Measurements from ENCODE around the gene NADSYN1. TPM values are rescaled to one million over a fixed set of nuclear protein-coding genes. Genes with fewer than 3 reads are reported as not detected.

The NADSYN1 gene
- total RNA-seq, 1 experiment from 2014 or later, result 58.2 TPM

DNA sequence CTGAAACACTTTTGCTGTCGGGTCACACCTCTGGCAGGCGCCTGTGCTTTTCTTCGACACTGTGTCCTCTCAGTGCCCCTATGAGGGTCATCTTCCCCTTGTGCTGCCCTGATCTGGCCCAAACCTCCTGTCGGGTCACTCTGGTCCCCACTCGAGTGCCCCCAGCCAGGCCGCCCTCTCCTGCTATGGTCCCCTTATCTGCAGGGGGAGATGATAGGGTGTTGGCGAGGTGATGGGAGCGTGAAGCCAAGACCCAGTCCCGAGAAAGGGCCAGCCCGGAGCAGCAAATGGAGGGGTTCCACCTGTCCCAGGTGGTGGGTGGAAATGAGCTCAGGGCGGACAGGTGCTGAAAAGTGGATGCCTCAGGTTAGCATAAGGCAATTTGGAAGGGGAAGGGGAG, 9.7 kb downstream of the NADSYN1 start (continued):
- TF ChIP-seq, protein P1, sequence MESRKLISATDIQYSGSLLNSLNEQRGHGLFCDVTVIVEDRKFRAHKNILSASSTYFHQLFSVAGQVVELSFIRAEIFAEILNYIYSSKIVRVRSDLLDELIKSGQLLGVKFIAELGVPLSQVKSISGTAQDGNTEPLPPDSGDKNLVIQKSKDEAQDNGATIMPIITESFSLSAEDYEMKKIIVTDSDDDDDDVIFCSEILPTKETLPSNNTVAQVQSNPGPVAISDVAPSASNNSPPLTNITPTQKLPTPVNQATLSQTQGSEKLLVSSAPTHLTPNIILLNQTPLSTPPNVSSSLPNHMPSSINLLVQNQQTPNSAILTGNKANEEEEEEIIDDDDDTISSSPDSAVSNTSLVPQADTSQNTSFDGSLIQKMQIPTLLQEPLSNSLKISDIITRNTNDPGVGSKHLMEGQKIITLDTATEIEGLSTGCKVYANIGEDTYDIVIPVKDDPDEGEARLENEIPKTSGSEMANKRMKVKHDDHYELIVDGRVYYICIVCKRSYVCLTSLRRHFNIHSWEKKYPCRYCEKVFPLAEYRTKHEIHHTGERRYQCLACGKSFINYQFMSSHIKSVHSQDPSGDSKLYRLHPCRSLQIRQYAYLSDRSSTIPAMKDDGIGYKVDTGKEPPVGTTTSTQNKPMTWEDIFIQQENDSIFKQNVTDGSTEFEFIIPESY (IDR thresholded peaks at IDR 0.05; ENCODE audit: extremely low read depth, insufficient replicate concordance, low read length), result no peak
- TF ChIP-seq, protein P2, sequence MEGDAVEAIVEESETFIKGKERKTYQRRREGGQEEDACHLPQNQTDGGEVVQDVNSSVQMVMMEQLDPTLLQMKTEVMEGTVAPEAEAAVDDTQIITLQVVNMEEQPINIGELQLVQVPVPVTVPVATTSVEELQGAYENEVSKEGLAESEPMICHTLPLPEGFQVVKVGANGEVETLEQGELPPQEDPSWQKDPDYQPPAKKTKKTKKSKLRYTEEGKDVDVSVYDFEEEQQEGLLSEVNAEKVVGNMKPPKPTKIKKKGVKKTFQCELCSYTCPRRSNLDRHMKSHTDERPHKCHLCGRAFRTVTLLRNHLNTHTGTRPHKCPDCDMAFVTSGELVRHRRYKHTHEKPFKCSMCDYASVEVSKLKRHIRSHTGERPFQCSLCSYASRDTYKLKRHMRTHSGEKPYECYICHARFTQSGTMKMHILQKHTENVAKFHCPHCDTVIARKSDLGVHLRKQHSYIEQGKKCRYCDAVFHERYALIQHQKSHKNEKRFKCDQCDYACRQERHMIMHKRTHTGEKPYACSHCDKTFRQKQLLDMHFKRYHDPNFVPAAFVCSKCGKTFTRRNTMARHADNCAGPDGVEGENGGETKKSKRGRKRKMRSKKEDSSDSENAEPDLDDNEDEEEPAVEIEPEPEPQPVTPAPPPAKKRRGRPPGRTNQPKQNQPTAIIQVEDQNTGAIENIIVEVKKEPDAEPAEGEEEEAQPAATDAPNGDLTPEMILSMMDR (IDR thresholded peaks at IDR 0.05 in 2 of 3, conservative IDR thresholded peaks at IDR 0.05 in 1 of 3; ENCODE audit: borderline replicate concordance in 1 of 3, insufficient read depth in 1 of 3, low read depth in 2 of 3, low read length in 2 of 3), result no peak
- TF ChIP-seq EGR1 (IDR thresholded peaks at IDR 0.05; ENCODE audit: low read depth) (no peak), ELF1 (IDR thresholded peaks at IDR 0.05; ENCODE audit: borderline replicate concordance, low read depth) (no peak), SIN3A (IDR thresholded peaks at IDR 0.05; ENCODE audit: low read depth) (no peak), SRF (IDR thresholded peaks at IDR 0.05; ENCODE audit: low read depth) (no peak)
- TF ChIP-seq, protein P3, sequence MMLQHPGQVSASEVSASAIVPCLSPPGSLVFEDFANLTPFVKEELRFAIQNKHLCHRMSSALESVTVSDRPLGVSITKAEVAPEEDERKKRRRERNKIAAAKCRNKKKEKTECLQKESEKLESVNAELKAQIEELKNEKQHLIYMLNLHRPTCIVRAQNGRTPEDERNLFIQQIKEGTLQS (IDR thresholded peaks at IDR 0.05), result no peak

DNA sequence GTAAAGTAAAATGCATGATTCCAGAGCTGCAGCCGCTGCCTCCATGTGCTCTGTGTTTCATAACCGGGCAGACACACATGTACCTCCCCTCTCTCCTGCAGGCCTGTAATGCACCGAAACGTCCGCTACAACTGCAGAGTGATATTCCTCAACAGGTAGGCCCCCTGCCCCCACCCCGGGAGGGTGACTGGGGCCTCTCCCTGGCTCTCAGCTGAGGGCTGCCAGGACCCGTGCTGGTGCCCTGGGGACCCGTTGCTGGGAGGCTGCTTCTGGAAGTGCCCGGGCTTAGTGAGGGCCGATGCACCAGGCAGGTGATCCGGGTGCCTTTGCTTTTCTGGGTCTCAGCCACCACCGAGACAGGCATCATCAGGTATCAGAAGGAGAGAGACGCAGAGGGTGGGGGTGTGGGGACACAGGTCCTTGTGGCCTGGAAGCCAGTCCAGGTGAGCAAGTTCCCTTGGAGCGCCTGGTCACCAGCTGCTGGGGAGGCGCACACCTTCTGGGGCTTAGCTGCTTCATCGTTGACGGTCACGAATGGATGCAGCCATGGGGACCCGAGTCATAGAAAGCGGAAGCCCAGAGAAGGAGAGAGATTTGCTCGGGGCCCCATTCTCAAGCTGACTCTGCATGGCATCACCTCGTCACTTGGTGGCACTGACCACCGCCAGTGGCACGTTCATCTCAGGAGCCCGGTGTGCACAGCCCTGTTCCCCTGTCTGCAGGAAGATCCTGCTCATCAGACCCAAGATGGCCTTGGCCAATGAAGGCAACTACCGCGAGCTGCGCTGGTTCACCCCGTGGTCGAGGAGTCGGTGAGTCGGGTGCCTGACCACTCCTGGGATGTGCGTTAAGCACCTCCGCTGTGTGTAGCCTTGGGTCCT, 10.6 kb downstream of the NADSYN1 start:
- ATAC-seq (no peak), DNase-seq (ENCODE audit: low read depth, low spot score) (no peak)
- Histone ChIP-seq H3K27ac (ENCODE audit: low read depth, low read length) (no peak overlapping the region), H2AFZ (ENCODE audit: low read depth, low read length, poor library complexity, severe bottlenecking) (no peak overlapping the region), H3K4me1 (ENCODE audit: control insufficient read depth in 1 of 2, insufficient read depth in 2 of 2, low read length in 2 of 2) (no peaks in the 10 kb centered on the region), H4K20me1 (ENCODE audit: insufficient read depth) (no peaks in the 10 kb centered on the region), H3K36me3 (ENCODE audit: control insufficient read depth in 1 of 2, insufficient read depth in 2 of 2, low read length in 2 of 2) (peaks cover 13 to 22% of the 10 kb centered on the region in 2 experiments; a peak in 3 of 4 replicates), H3K9ac (ENCODE audit: low read length) (no peak overlapping the region), H3K79me2 (ENCODE audit: insufficient read depth, low read length) (no peaks in the 10 kb centered on the region), H3K9me2 (ENCODE audit: insufficient read depth) (no peaks in the 10 kb centered on the region), H3K9me3 (ENCODE audit: control insufficient read depth in 1 of 2, insufficient read depth in 1 of 2, low read depth in 1 of 2, low read length in 2 of 2) (no peaks in the 10 kb centered on the region), H3K4me3 (replicated peaks in 1 of 2; ENCODE audit: low read depth in 1 of 2, low read length in 2 of 2) (no peak overlapping the region), H3K4me2 (ENCODE audit: low read length) (no peak overlapping the region), H3K27me3 (ENCODE audit: insufficient read depth, low read length) (no peaks in the 10 kb centered on the region)
- CTCF ChIA-PET, result no interaction called here
- intact Hi-C loops (cut with micrococcal nuclease), result no loop called here
- POLR2A ChIA-PET, result no interaction called here
- no TSS peak for BruUV-seq (replicated peaks)
- RAD21 ChIA-PET (ENCODE audit: low non-redundant PET in 1 of 2, low total read pairs in 2 of 2, uncharacterized antibody in 2 of 2, unreplicated experiment in 2 of 2), result no interaction called here
- TF ChIP-seq, protein P4, sequence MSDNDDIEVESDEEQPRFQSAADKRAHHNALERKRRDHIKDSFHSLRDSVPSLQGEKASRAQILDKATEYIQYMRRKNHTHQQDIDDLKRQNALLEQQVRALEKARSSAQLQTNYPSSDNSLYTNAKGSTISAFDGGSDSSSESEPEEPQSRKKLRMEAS (IDR thresholded peaks at IDR 0.05), result no peak
- TF ChIP-seq, protein P1 (IDR thresholded peaks at IDR 0.05; ENCODE audit: extremely low read depth, insufficient replicate concordance, low read length), result no peak
- TF ChIP-seq EZH2 (IDR thresholded peaks at IDR 0.05) (no peak), TCF7L2 (IDR thresholded peaks at IDR 0.05; ENCODE audit: borderline replicate concordance, extremely low read depth, insufficient read depth, insufficient read length) (no peak), CEBPB (IDR thresholded peaks at IDR 0.05; ENCODE audit: low read depth) (no peak), SRF (IDR thresholded peaks at IDR 0.05; ENCODE audit: low read depth) (no peak)
- TF ChIP-seq, protein P5, sequence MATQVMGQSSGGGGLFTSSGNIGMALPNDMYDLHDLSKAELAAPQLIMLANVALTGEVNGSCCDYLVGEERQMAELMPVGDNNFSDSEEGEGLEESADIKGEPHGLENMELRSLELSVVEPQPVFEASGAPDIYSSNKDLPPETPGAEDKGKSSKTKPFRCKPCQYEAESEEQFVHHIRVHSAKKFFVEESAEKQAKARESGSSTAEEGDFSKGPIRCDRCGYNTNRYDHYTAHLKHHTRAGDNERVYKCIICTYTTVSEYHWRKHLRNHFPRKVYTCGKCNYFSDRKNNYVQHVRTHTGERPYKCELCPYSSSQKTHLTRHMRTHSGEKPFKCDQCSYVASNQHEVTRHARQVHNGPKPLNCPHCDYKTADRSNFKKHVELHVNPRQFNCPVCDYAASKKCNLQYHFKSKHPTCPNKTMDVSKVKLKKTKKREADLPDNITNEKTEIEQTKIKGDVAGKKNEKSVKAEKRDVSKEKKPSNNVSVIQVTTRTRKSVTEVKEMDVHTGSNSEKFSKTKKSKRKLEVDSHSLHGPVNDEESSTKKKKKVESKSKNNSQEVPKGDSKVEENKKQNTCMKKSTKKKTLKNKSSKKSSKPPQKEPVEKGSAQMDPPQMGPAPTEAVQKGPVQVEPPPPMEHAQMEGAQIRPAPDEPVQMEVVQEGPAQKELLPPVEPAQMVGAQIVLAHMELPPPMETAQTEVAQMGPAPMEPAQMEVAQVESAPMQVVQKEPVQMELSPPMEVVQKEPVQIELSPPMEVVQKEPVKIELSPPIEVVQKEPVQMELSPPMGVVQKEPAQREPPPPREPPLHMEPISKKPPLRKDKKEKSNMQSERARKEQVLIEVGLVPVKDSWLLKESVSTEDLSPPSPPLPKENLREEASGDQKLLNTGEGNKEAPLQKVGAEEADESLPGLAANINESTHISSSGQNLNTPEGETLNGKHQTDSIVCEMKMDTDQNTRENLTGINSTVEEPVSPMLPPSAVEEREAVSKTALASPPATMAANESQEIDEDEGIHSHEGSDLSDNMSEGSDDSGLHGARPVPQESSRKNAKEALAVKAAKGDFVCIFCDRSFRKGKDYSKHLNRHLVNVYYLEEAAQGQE (IDR thresholded peaks at IDR 0.05; ENCODE audit: low read depth), result no peak

Measured in HCT116 (cell line).